H4 (cell line): ENCODE data around the gene ETF1. TPM values are rescaled to one million over a fixed set of nuclear protein-coding genes. Genes with fewer than 3 reads are reported as not detected.

ENCODE experiments used
- DNase-seq: peaks from one replicate; pipeline ENCODE4 v3.0.0-alpha.2; 2015; ENCODE audit warnings: low spot score
- total RNA-seq: library from RNA; depleted of rRNA; stranded (reverse); fragments of >200 nt; shearing (Covaris generic); gene quantifications from 2 replicates; pipeline ENCODE4 v1.2.3, GENCODE V29; 2014; rRNA removed

ETF1 gene
- total RNA-seq: 163 and 179 TPM in 2 replicates

DNA sequence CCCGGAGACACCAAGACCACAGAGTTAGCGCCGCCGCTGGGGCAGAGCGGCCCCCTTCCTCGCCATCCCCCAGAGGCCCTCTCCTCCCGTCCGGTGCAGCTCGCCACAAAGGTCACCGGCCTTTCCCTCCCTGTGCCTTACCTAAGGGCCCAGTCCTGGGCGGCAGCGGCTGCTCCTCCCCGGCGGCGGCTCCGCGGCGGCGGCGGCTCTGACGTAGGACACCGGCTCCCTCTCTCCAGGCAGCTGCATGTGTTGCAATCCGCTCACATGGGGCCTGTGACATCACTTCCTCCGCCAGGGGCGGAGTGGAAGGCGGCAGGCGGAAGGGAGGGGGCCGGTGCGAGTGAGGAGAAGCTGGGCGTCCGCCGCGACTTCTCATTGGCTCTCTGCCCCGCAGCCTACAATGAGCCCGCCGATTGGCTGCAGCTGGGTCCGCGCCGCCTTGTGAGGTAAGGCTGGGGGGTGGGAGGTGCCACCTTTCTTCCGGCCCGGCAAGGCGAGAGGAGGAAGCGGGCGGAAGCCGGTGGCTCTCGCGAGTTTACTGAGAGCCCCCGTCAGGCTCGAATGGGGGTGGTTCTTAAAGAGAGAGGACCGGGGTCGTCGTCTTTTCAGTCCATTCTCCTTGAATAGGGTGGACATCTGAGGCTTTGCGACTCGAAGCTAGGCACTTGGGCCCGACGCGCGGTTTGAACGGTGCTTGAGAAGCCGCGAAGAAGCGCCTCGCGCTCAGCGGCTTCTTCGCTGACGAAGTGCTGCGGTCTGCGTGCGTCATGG is at the start of gene ETF1:
ETF1 (minus strand) TSS at position 281 of the 774 bp plus-strand sequence. CDS start 318 bp downstream, outside the sequence.
- DNase-seq: peak; percentile 100

DNA sequence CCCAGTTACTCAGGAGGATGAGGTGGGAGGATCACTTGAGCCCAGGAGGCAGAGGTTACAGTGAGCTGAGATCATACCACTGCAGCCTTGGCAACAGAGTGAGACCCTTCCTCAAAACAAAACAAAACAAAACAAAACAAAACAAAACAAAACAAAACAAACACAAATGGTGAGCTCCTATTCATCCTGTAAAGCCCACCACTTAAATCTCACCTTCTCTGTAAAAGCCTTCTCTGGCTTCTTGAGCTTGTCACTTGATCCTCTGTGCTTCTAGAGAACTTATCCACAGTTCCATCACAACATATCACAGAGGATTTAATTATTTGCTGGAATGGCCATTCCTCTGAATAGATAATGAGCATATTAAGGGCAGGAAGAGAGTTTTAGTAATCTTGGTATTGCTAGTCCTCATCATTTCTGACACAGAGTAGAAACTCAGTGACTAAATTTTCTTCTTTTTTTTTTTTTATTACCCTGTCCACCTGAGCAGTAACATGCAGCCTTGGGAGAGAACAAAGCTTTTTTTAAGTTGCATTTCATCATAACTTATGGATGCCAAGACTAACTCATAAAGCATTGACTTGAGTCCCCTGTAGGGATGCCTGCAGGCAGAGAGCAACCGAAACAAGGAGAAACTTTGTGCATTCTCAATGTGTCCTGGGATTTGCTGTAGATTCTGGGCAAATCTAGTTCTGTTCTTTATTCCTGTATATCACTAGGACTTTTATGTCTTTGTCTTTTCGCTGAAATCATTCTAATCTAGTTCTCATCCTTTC is 45.2 kb upstream of the ETF1 start:
- no peak for DNase-seq

DNA sequence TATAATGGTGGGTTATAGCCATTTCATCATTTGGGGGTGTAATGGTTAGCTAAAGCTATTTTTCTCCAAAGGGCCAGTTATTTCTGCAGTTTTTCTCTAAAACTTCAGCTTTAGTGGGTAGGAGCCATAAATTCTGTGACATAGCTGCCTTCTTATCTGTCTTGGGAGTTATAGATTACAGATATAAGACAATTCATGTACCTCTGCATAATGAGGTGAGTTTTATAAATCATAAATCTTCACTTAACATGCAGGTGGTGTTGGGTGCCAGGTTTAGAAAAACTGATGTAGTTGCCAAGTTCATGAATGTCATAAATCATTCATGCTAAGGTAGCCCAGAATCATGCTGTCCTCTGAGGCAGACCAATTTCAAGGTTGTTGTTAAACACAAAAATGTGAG is 42.1 kb upstream of the ETF1 start:
- no peak for DNase-seq

GRCh38 chr5:138583984-138584637 is 41.1 kb upstream of the ETF1 start:
- DNase-seq: no peak

- DNase-seq: no peak
Measured at GRCh38 chr5:138582959-138583358, 39.9 kb upstream of the ETF1 start.

DNA sequence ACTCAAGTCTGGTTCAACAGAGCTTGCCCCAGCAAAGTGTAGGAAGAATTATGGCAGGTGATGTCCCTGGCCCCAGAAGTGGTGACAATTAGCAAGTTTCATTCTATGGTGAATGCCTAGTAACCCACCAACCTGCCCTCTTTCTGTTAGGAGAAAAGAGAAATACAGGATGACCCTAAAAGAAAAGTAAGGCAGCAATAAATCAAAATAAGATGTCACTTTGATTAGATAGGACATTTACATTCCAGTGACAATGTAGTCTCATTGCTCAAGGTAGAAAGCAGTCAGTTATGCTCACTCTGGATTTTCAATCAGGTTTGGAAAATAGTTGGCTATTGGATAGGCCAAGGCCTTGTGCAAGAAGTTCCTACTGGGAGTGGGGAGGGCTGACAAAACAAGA is 37.7 kb upstream of the ETF1 start:
- DNase-seq: no peak

- DNase-seq: no peak
Measured at GRCh38 chr5:138580001-138580400, 37.0 kb upstream of the ETF1 start.

GRCh38 chr5:138579517-138579863 is 36.5 kb upstream of the ETF1 start:
- DNase-seq: no peak

- no peak for DNase-seq
Measured at GRCh38 chr5:138577452-138577851, 34.4 kb upstream of the ETF1 start.

DNA sequence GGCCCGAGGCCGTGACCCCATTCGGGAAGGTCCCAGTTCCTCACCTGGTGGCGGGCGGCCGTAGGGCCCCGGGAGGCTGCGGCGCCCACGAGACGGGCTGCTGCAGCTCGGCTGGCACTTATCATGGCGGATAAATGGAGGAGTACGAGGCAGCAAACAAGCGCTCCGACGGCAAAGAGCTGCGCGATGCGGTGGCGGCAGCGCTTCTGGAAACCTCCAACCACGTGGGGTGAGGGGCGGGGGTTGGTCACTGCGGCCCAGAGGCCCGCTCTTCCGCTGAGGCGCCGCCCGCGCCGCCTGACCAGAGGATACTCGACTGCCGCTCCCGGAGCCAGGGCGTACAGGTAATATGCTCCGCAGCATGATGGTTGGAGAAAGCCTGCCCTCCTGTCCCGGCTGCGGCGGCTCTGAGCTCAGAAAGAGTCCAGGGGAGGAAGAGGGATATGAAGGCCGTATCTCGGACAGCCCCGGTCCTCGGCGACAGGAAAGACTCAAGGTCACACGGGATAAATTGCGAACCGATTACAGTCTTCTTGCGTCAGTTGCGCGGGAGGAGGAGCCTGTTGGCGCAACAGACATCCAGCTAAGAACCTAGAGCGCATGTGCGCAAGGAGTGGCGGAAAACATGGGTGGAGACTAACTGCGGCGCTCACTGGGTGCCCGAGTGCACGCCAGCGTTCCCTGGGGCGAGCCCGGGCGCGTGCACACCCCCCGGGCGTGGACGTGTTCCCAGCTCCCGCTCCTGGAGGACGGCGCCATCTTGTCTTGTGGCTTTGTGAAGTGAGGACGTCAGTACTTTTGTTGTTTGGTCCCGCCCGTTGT is 32.4 kb upstream of the ETF1 start, which contains the start of gene HSPA9:
HSPA9 (minus strand) TSS at position 208 of the 822 bp plus-strand sequence; CDS start at position 125, 83 bp downstream.
- DNase-seq: peak; percentile 100

- no peak for DNase-seq
Measured at GRCh38 chr5:138574744-138575193, 31.7 kb upstream of the ETF1 start.

- DNase-seq: no peak
Measured at GRCh38 chr5:138573949-138574670, 31.1 kb upstream of the ETF1 start.

DNA sequence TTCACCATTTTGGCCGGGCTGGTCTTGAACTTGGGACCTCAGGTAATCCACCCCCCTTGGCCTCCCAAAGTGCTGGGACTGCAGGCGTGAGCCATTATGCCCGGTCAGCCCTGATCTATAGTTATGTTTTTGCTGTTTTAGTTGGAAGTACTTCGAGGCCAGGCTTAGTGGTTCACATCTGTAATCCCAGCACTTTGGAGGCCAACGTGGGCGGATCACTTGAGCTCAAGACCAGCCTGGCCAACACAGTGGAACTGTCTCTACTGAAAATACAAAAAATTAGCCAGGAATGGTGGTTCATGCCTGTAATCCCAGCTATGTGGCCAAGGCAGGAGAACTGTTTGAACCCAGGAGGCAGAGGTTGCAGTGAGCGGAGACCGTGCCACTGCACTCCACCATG is 30.2 kb upstream of the ETF1 start:
- no peak for DNase-seq

GRCh38 chr5:138570871-138571270 is 27.8 kb upstream of the ETF1 start:
- DNase-seq: no peak

DNA sequence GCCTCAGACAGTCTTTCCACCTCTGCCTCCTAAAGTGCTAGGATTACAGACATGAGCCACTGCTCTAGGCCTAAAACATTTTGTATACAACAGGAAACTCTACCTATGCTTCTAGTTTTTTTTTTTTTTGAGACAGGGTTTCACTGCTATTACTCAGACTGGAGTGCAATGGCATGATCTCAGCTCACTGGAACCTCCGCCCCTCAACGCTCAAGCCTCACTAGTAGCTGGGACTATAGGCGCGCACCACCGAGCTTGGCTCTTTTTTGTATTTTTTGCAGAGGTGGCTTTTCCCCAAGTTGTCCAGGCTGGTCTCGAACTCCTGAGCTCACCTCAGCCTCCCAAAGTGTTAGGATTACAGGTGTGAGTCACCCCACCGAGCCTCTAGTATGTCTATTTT is 26.7 kb upstream of the ETF1 start:
- no peak for DNase-seq

DNA sequence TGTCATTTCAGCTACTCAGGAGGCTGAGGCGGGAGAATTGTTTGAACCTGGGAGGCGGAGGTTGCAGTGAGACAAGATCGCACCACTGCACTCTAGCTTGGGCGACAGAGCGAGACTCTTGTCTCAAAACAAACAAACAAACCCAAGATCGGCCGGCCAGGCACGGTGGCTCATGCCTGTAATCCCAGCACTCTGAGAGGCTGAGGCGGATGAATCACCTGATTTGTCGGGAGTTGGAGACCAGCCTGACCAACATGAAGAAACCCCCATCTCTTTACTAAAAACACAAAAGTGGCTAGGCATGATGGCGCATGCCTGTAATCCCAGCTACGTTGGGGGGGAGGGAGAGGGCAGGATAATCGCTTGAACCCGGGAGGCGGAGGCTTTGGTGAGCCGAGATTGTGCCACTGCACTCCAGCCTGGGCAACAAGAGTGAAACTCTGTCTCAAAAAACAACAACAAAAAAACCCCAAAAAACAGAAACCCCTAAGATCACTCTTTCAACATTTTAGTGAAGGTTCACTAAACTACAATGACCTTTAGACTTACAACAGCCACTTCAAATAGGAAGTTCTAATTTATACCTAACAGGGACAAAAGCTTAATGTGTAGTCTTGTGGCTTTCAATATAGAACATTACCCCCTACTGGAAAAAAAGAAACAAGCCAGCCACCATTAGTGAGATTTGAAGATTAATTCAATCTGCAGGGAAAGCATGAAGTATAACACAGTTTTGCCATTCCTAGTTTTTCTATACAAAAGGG is 25.2 kb upstream of the ETF1 start:
- no peak for DNase-seq

DNA sequence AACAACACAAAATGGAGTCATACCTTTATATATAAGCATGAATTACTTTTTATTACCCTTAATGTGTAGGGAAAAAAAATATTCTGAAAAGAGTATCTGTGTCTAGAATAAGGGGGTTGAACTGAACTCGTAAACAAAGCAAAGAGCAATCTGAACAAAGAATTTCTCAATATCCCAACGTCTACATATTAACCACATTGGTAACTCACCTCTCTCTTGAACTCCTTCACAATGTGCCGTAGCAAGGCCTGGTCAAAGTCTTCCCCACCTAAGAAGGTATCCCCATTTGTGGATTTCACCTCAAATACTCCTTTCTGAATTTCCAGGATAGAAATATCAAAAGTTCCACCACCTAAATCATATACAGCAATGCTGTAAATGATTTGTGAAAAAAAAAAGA is 23.8 kb upstream of the ETF1 start:
- DNase-seq: no peak

GRCh38 chr5:138565100-138565821 is 22.2 kb upstream of the ETF1 start:
- DNase-seq: no peak

DNA sequence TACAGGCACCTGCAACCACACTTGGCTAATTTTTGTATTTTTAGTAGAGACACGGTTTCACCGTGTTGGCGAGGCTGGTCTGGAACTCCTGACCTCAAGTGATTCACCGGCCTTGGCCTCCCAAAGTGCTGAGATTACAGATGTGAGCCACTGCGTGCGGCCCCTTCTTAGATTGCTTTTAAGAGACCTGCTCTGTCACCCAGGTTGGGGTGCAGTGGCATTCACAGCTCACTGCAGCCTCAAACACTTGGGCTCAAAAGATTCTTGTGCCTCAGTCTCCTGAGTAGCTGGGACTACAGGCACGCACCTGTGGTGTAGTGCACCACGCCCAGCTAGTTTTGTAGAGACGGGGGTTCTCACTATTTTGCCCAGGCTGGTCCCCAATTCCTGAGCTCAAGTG is 21.2 kb upstream of the ETF1 start:
- no peak for DNase-seq
